H9 (cell line): ENCODE results near the gene OCLN. TPM values are rescaled to one million over a fixed set of nuclear protein-coding genes. Genes with fewer than 3 reads are reported as not detected.
"Not testable (repeated sequence)": the region's sequence is repeated elsewhere in the genome, so short reads cannot be mapped to it uniquely, and the experiment has no call there.

Experiments
- DNase-seq: peaks from one replicate; pipeline ENCODE4 v3.0.0-alpha.2; 2017
- H2AFZ ChIP-seq: one replicate; pipeline ENCODE4 v1.6.1; 2013; ENCODE audit warnings: mild to moderate bottlenecking, low read length, control low read depth, moderate library complexity
- H2AK5ac ChIP-seq: 2 replicates; pipeline ENCODE4 v1.6.1; 2013; ENCODE audit warnings: low read length, control low read depth, mixed read lengths; ENCODE audit not compliant: insufficient read length
- H2BK120ac ChIP-seq: one replicate; pipeline ENCODE4 v1.6.1; 2013; ENCODE audit warnings: low read depth, mild to moderate bottlenecking, low read length, control low read depth, inconsistent platforms; ENCODE audit not compliant: poor library complexity, severe bottlenecking
- H2BK12ac ChIP-seq: 2 replicates; pipeline ENCODE4 v1.6.1; 2013; ENCODE audit warnings: low read length, control low read depth, mixed read lengths, low read depth; ENCODE audit not compliant: insufficient read length
- H2BK15ac ChIP-seq: 2 replicates; pipeline ENCODE4 v1.6.1; 2013; ENCODE audit warnings: low read depth, low read length, control low read depth
- H2BK20ac ChIP-seq: one replicate; pipeline ENCODE4 v1.6.1; 2013; ENCODE audit warnings: low read depth, mild to moderate bottlenecking, low read length, control low read depth, inconsistent platforms; ENCODE audit not compliant: poor library complexity, severe bottlenecking
- H2BK5ac ChIP-seq: 2 replicates; pipeline ENCODE4 v1.6.1; 2013; ENCODE audit warnings: low read length, control low read depth, mixed read lengths; ENCODE audit not compliant: insufficient read length
- H3K14ac ChIP-seq: 2 replicates; pipeline ENCODE4 v1.6.1; 2013; ENCODE audit warnings: low read length, control low read depth; ENCODE audit not compliant: insufficient read depth
- H3K18ac ChIP-seq: 2 replicates; pipeline ENCODE4 v1.6.1; 2013; ENCODE audit warnings: low read depth, mild to moderate bottlenecking, mixed read lengths, low read length, control low read depth; ENCODE audit not compliant: insufficient read length
- H3K23ac ChIP-seq: 2 replicates; pipeline ENCODE4 v1.6.1; 2013; ENCODE audit warnings: low read length, control low read depth, mixed read lengths, low read depth; ENCODE audit not compliant: insufficient read length
- H3K23me2 ChIP-seq: 2 replicates; pipeline ENCODE4 v1.6.1; 2013; ENCODE audit warnings: low read depth, mild to moderate bottlenecking, mixed read lengths, low read length, control low read depth; ENCODE audit not compliant: insufficient read length, poor library complexity, severe bottlenecking
- H3K27ac ChIP-seq: 2 replicates; pipeline ENCODE4 v1.5.1; 2013; ENCODE audit warnings: low read length, control low read depth, mixed read lengths, low read depth; ENCODE audit not compliant: insufficient read length
- H3K27me3 ChIP-seq: 2 replicates; pipeline ENCODE4 v1.6.1; 2013; ENCODE audit warnings: low read length, control low read depth, inconsistent platforms; ENCODE audit not compliant: insufficient read depth
- H3K4ac ChIP-seq: 2 replicates; pipeline ENCODE4 v1.6.1; 2013; ENCODE audit warnings: low read depth, mild to moderate bottlenecking, control low read depth, inconsistent platforms, low read length, moderate library complexity
- H3K4me1 ChIP-seq: 2 replicates; pipeline ENCODE4 v1.6.1; 2013; ENCODE audit warnings: low read length, control low read depth, inconsistent platforms; ENCODE audit not compliant: insufficient read depth
- H3K4me2 ChIP-seq: 2 replicates; pipeline ENCODE4 v1.6.1; 2013; ENCODE audit warnings: low read length, control low read depth, mixed read lengths; ENCODE audit not compliant: insufficient read length, insufficient read depth
- H3K56ac ChIP-seq: 2 replicates; pipeline ENCODE4 v1.6.1; 2013; ENCODE audit warnings: low read depth, mild to moderate bottlenecking, mixed read lengths, low read length, control low read depth; ENCODE audit not compliant: insufficient read length
- H3K79me1 ChIP-seq: 2 replicates; pipeline ENCODE4 v1.6.1; 2013; ENCODE audit warnings: low read depth, mild to moderate bottlenecking, moderate library complexity, low read length, control low read depth, inconsistent platforms; ENCODE audit not compliant: insufficient read depth, poor library complexity, severe bottlenecking
- H3K79me2 ChIP-seq: 2 replicates; pipeline ENCODE4 v1.6.1; 2013; ENCODE audit warnings: low read length, control low read depth, inconsistent platforms; ENCODE audit not compliant: insufficient read depth
- H3K9ac ChIP-seq: 2 replicates; pipeline ENCODE4 v1.6.1; 2013; ENCODE audit warnings: low read length, control low read depth, mixed read lengths; ENCODE audit not compliant: insufficient read length; ENCODE audit errors: extremely low read depth
- H3K9me3 ChIP-seq: one replicate; pipeline ENCODE4 v1.6.1; 2013; ENCODE audit warnings: low read depth, low read length, inconsistent platforms; ENCODE audit not compliant: control insufficient read depth
- H3T11ph ChIP-seq: one replicate; pipeline ENCODE4 v1.6.1; 2013; ENCODE audit warnings: mild to moderate bottlenecking, low read length, control low read depth, inconsistent platforms
- H4K20me1 ChIP-seq: one replicate; pipeline ENCODE4 v1.6.1; 2013; ENCODE audit not compliant: control insufficient read depth, insufficient read length, insufficient read depth
- H4K5ac ChIP-seq: 2 replicates; pipeline ENCODE4 v1.6.1; 2013; ENCODE audit warnings: low read depth, mild to moderate bottlenecking, mixed read lengths, low read length, control low read depth; ENCODE audit not compliant: insufficient read length
- H4K8ac ChIP-seq: replicated peaks from 2 replicates; pipeline ENCODE4 v1.6.1; 2013; ENCODE audit warnings: low read length, control low read depth, mixed read lengths, low read depth; ENCODE audit not compliant: insufficient read length
- H4K91ac ChIP-seq: 2 replicates; pipeline ENCODE4 v1.6.1; 2013; ENCODE audit warnings: low read depth, mild to moderate bottlenecking, moderate library complexity, mixed read lengths, low read length, control low read depth; ENCODE audit not compliant: insufficient read length
- H3K27ac Mint-ChIP-seq, 3 experiments: 2 replicates in 2 of 3; 3 replicates in 1 of 3; pipeline ENCODE4 v1.8.0; 2020 to 2021; ENCODE audit warnings: mixed read lengths in 3 of 3, mild to moderate bottlenecking in 1 of 3, moderate library complexity in 1 of 3
- H3K27me3 Mint-ChIP-seq: 2 replicates; pipeline ENCODE4 v1.8.0; 2021; ENCODE audit warnings: low read depth, mild to moderate bottlenecking, moderate library complexity, mixed read lengths
- H3K36me3 Mint-ChIP-seq, 3 experiments: 2 replicates in 2 of 3; 3 replicates in 1 of 3; pipeline ENCODE4 v1.8.0; 2020 to 2021; ENCODE audit warnings: low read depth in 3 of 3, mixed read lengths in 3 of 3; ENCODE audit not compliant: insufficient read depth in 1 of 3
- H3K4me1 Mint-ChIP-seq, 2 experiments: 2 replicates each; pipeline ENCODE4 v1.8.0; 2020; ENCODE audit warnings: mixed read lengths in 2 of 2
- H3K4me3 Mint-ChIP-seq, 2 experiments: 2 replicates in 1 of 2; 3 replicates in 1 of 2; pipeline ENCODE4 v1.8.0; 2020 to 2021; ENCODE audit warnings: mild to moderate bottlenecking in 2 of 2, mixed read lengths in 2 of 2, moderate library complexity in 1 of 2
- H3K9me3 Mint-ChIP-seq, 2 experiments: 2 replicates in 1 of 2; 3 replicates in 1 of 2; pipeline ENCODE4 v1.8.0; 2020; ENCODE audit warnings: mild to moderate bottlenecking in 2 of 2, mixed read lengths in 2 of 2, moderate library complexity in 1 of 2
- WGBS: extraction: QIAGEN DNeasy Blood & Tissue Kit; methylation state at CpG from one replicate; pipeline ENCODE4 v1.1.7; 2013; ENCODE audit warnings: missing lambda C conversion rate, low lambda C conversion rate, mixed read lengths; ENCODE audit not compliant: insufficient read length; ENCODE audit errors: extremely low coverage; 5-methylcytosine and 5-hydroxymethylcytosine counted together
- total RNA-seq: library from RNA; stranded (reverse); gene quantifications from 2 replicates; pipeline ENCODE4 v1.2.1, GENCODE V29; 2021

Gene OCLN
- total RNA-seq, 1 experiment from 2014 or later = 109 TPM

GRCh38 chr5:69583356-69583755 lies 90.8 kb downstream of the OCLN start:
- not testable (repeated sequence) for H4K8ac ChIP-seq, H3K4me2 ChIP-seq, H3K4me1 ChIP-seq, H4K20me1 ChIP-seq, H3T11ph ChIP-seq, H2BK15ac ChIP-seq, H2BK5ac ChIP-seq, H3K56ac ChIP-seq, H3K14ac ChIP-seq, H3K79me1 ChIP-seq, H3K27me3 ChIP-seq, H2AFZ ChIP-seq, H3K18ac ChIP-seq, H3K9ac ChIP-seq, H3K27ac ChIP-seq, H4K91ac ChIP-seq, H3K27ac Mint-ChIP-seq, H3K27me3 Mint-ChIP-seq, H2AK5ac ChIP-seq, H3K9me3 Mint-ChIP-seq, H3K4me1 Mint-ChIP-seq, H3K23ac ChIP-seq, H3K36me3 Mint-ChIP-seq, H3K4ac ChIP-seq, H2BK120ac ChIP-seq, H4K5ac ChIP-seq, H2BK12ac ChIP-seq, H3K9me3 ChIP-seq, H3K4me3 Mint-ChIP-seq, H2BK20ac ChIP-seq, DNase-seq, H3K23me2 ChIP-seq, H3K79me2 ChIP-seq
- no CpG with 5 or more reads among the region's 2 CpGs for WGBS

GRCh38 chr5:69596114-69596840 lies 103.7 kb downstream of the OCLN start:
- H2BK20ac ChIP-seq, H3K36me3 Mint-ChIP-seq, H3K56ac ChIP-seq, H2BK5ac ChIP-seq, H2AK5ac ChIP-seq, H3K23ac ChIP-seq, H4K8ac ChIP-seq, H3K27ac ChIP-seq, H4K20me1 ChIP-seq, H3K4ac ChIP-seq, H3K18ac ChIP-seq, H3K23me2 ChIP-seq, H2BK120ac ChIP-seq, H2BK12ac ChIP-seq, H3T11ph ChIP-seq, H3K27me3 ChIP-seq, H3K27ac Mint-ChIP-seq, H3K14ac ChIP-seq, H3K9ac ChIP-seq, H2AFZ ChIP-seq, DNase-seq, H3K9me3 Mint-ChIP-seq, H3K9me3 ChIP-seq, H3K79me1 ChIP-seq, H3K79me2 ChIP-seq, H3K4me3 Mint-ChIP-seq, H3K4me2 ChIP-seq, H4K91ac ChIP-seq, H3K4me1 Mint-ChIP-seq, H4K5ac ChIP-seq, H2BK15ac ChIP-seq, H3K4me1 ChIP-seq, H3K27me3 Mint-ChIP-seq: not testable (repeated sequence)
- WGBS = no CpG with 5 or more reads among the region's 7 CpGs
